ENCODE data around the gene FBH1. TPM values are rescaled to one million over a fixed set of nuclear protein-coding genes. Genes with fewer than 3 reads are reported as not detected.

FBH1 gene
- 41.1 and 48.1 TPM in 2 replicates for polyA plus RNA-seq
- 56.5 and 70.4 TPM in 2 replicates for polyA minus RNA-seq

DNA sequence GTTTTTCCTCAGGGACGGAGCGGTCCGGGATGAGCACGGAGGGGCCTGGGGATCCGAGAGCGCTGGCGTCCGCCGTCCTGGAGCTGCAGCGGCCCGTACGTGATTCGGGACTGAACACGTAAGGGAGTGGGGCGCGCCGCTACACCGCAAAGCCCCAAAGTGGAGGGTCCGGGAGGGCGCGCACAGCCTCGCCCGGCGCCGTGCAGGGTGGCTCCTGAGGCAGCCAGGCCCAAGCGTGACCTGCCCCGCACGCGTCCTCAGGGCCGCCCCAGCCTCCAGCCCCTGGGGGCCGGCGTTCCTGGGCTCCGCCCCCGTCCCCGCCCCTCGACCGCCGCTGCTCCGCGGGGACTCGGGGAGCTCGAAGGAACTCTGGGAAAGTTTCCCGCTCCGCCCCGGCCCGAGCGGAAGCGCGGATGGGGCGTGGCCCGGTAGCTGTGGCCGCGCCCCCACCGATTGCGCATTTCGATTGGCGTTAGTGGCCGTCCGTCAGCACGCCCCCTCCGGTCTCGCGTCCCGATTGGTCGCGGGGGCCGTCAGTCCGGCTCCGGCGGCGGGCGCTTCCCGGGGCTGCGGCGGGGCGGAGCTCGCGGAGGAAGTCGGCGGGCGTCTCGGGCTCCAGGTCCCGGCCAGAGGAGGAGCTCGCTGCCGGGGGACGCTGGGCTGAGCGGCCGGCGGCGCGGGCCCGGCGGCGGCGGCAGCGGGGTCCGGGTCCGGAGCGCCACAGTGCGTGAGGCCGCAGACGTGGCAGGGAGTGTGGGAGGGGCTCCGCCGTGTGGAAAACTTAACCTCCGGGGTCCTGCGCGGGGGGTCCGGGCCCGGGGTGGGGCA, at the start of gene FBH1, which contains the start of gene ANKRD16:
TSS of gene FBH1 (plus strand) at position 620 of the 828 bp plus-strand sequence. CDS start at position 723, 103 bp downstream.
TSS of gene ANKRD16 (minus strand) at position 270 of the 828 bp plus-strand sequence. CDS start 539 bp downstream, outside the sequence.
- Histone ChIP-seq H3K9me3 (ENCODE audit: low read length) (no peaks in the 10 kb centered on the region), H3K4me2 (ENCODE audit: low read length) (peak within 1 kb of the TSS; percentile 95), H3K27me3 (ENCODE audit: insufficient read depth, low read depth, low read length) (no peaks in the 10 kb centered on the region), H3K79me2 (replicated peaks; ENCODE audit: insufficient read depth, low read length) (peaks cover 39% of the 10 kb centered on the region), H2AFZ (ENCODE audit: low read depth, low read length) (peak within 1 kb of the TSS; percentile 65), H3K36me3 (ENCODE audit: insufficient read depth, low read length) (peaks cover 6% of the 10 kb centered on the region), H3K27ac (ENCODE audit: low read length) (peak within 1 kb of the TSS; percentile 63), H3K4me3 (ENCODE audit: low read length) (peak within 1 kb of the TSS; percentile 97), H3K9ac (ENCODE audit: low read length) (peak within 1 kb of the TSS; percentile 82), H3F3A (ENCODE audit: insufficient read depth, low read length, poor library complexity, severe bottlenecking) (no peaks in the 10 kb centered on the region), H3K9me2 (ENCODE audit: insufficient read depth, low read length) (no peaks in the 10 kb centered on the region), H4K20me1 (ENCODE audit: insufficient read depth) (no peaks in the 10 kb centered on the region)
- TF ChIP-seq, protein P1, sequence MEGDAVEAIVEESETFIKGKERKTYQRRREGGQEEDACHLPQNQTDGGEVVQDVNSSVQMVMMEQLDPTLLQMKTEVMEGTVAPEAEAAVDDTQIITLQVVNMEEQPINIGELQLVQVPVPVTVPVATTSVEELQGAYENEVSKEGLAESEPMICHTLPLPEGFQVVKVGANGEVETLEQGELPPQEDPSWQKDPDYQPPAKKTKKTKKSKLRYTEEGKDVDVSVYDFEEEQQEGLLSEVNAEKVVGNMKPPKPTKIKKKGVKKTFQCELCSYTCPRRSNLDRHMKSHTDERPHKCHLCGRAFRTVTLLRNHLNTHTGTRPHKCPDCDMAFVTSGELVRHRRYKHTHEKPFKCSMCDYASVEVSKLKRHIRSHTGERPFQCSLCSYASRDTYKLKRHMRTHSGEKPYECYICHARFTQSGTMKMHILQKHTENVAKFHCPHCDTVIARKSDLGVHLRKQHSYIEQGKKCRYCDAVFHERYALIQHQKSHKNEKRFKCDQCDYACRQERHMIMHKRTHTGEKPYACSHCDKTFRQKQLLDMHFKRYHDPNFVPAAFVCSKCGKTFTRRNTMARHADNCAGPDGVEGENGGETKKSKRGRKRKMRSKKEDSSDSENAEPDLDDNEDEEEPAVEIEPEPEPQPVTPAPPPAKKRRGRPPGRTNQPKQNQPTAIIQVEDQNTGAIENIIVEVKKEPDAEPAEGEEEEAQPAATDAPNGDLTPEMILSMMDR (IDR thresholded peaks at IDR 0.05; ENCODE audit: poor library complexity, severe bottlenecking), result peak; percentile 50
- TF ChIP-seq, protein P2, sequence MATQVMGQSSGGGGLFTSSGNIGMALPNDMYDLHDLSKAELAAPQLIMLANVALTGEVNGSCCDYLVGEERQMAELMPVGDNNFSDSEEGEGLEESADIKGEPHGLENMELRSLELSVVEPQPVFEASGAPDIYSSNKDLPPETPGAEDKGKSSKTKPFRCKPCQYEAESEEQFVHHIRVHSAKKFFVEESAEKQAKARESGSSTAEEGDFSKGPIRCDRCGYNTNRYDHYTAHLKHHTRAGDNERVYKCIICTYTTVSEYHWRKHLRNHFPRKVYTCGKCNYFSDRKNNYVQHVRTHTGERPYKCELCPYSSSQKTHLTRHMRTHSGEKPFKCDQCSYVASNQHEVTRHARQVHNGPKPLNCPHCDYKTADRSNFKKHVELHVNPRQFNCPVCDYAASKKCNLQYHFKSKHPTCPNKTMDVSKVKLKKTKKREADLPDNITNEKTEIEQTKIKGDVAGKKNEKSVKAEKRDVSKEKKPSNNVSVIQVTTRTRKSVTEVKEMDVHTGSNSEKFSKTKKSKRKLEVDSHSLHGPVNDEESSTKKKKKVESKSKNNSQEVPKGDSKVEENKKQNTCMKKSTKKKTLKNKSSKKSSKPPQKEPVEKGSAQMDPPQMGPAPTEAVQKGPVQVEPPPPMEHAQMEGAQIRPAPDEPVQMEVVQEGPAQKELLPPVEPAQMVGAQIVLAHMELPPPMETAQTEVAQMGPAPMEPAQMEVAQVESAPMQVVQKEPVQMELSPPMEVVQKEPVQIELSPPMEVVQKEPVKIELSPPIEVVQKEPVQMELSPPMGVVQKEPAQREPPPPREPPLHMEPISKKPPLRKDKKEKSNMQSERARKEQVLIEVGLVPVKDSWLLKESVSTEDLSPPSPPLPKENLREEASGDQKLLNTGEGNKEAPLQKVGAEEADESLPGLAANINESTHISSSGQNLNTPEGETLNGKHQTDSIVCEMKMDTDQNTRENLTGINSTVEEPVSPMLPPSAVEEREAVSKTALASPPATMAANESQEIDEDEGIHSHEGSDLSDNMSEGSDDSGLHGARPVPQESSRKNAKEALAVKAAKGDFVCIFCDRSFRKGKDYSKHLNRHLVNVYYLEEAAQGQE (IDR thresholded peaks at IDR 0.05; ENCODE audit: borderline replicate concordance), result no peak
- TF ChIP-seq MXI1 (conservative IDR thresholded peaks at IDR 0.05; ENCODE audit: poor library complexity, severe bottlenecking) (peak; percentile 83), RAD21 (conservative IDR thresholded peaks at IDR 0.05) (peak; percentile 6), EP300 (conservative IDR thresholded peaks at IDR 0.05; ENCODE audit: poor library complexity, severe bottlenecking) (peak; percentile 27), POLR2AphosphoS5 (IDR thresholded peaks at IDR 0.05) (peak; percentile 68), SMC3 (conservative IDR thresholded peaks at IDR 0.05; ENCODE audit: poor library complexity) (no peak), TAF1 (IDR thresholded peaks at IDR 0.05; ENCODE audit: low read depth) (no peak)

DNA sequence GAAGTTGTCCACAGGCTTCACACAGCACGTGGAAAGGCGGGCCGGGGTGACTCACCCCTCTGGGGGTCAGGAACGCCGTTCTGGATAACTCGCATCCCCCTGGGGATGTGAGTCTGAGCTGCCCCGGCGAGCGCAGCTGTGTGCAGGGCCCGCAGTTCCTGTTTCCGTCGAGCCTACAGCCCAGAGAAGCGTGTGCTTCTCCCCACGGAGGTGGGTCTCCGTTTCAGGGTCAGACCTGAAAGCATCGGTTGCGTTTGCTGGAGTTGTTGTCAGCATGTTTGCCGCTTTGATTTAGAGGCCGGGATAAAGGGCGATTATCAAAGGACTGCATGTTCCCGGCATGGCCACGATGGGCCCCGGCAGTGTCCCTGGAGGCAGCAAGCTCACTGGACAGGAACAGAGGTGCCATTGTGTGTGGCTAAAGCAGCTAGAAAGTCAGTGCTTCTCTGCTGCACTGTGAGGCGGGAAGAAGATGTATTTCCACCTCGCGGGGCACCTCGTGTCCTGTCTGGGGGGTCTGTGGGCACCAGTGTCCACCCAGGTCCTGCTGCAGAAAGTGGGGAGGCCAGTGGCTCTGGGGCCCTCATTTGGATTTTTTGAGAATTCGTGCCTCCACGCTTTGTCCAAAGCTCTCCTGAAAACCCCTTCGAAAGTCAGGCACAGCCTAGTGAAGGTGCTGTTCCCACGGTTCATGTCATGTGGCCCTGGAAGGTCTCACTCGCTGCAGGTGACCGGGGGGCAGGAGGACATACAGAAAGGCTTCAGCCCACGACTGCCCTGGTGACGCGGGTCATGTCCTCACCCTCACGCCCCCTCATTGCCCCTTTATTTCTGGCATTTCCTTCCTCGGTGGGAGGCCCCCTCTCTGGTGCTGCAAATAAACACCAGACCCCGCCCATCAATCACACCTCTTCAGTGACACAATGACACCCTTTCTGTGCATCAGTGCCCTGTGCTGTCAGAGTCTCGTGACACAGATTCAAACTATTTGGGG, 49.4 kb upstream of the FBH1 start:
- Histone ChIP-seq H2AFZ (ENCODE audit: low read depth, low read length) (no peak overlapping the region), H3K27ac (ENCODE audit: low read length) (no peak overlapping the region), H3K9ac (ENCODE audit: low read length) (no peak overlapping the region), H3F3A (ENCODE audit: insufficient read depth, low read length, poor library complexity, severe bottlenecking) (no peaks in the 10 kb centered on the region), H3K36me3 (ENCODE audit: insufficient read depth, low read length) (no peaks in the 10 kb centered on the region), H3K79me2 (replicated peaks; ENCODE audit: insufficient read depth, low read length) (no peaks in the 10 kb centered on the region), H4K20me1 (ENCODE audit: insufficient read depth) (no peaks in the 10 kb centered on the region), H3K9me2 (ENCODE audit: insufficient read depth, low read length) (no peaks in the 10 kb centered on the region), H3K27me3 (ENCODE audit: insufficient read depth, low read depth, low read length) (no peaks in the 10 kb centered on the region), H3K9me3 (ENCODE audit: low read length) (no peaks in the 10 kb centered on the region), H3K4me2 (ENCODE audit: low read length) (no peak overlapping the region), H3K4me3 (ENCODE audit: low read length) (no peak overlapping the region)
- TF ChIP-seq, protein P2 (IDR thresholded peaks at IDR 0.05; ENCODE audit: borderline replicate concordance), result no peak
- TF ChIP-seq EP300 (conservative IDR thresholded peaks at IDR 0.05; ENCODE audit: poor library complexity, severe bottlenecking) (no peak), MXI1 (conservative IDR thresholded peaks at IDR 0.05; ENCODE audit: poor library complexity, severe bottlenecking) (no peak), TAF1 (IDR thresholded peaks at IDR 0.05; ENCODE audit: low read depth) (no peak), SMC3 (conservative IDR thresholded peaks at IDR 0.05; ENCODE audit: poor library complexity) (no peak), POLR2AphosphoS5 (IDR thresholded peaks at IDR 0.05) (no peak), RAD21 (conservative IDR thresholded peaks at IDR 0.05) (no peak), EZH2 (IDR thresholded peaks at IDR 0.05; ENCODE audit: borderline replicate concordance, insufficient read depth, low read length, poor library complexity, severe bottlenecking) (no peak)
- TF ChIP-seq, protein P1 (IDR thresholded peaks at IDR 0.05; ENCODE audit: poor library complexity, severe bottlenecking), result no peak

All from neural cell (in vitro differentiated cells).